Ovary (tissue), 3 donors: ENCODE measurements around the gene MMP10.

Experiments used
- POLR2A ChIP-seq: fragments of 450-650 bp; IDR thresholded peaks from one replicate; pipeline ENCODE4 v1.6.1; 2017; ENCODE audit warnings: antibody characterized with exemption, mild to moderate bottlenecking, moderate library complexity
- TF ChIP-seq, protein P1 (sequence below), 3 donors: fragments of 450-650 bp in 2 of 3; fragments of 200-600 bp in 1 of 3; IDR thresholded peaks; one replicate each; pipeline versions ENCODE4 v1.5.1 to v1.8.0; 2016 to 2022; ENCODE audit warnings: antibody characterized with exemption in 3 of 3, mild to moderate bottlenecking in 1 of 3
- donor health status: DM: no; HTN: no; CAD: no.

DNA sequence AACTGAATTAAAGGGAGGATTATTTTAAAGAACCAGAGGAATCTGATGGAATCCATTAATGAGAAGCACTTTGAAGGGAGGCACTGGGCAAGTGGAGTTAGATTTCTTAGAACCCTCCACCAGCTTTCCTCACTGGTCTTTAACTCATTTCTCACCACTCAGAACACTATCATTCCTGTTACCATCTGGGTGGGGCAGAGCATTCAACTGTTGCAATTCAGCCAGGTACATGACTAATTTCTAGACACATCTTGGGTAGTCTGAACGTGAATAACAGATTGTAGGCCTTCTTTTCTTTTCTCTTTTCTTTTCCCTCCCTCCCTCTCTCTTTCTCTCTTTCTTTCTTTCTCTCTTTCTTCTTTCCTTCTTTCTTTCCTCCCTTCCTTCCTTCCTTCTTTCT lies 33.1 kb upstream of the MMP10 start:
- TF ChIP-seq, protein P1, sequence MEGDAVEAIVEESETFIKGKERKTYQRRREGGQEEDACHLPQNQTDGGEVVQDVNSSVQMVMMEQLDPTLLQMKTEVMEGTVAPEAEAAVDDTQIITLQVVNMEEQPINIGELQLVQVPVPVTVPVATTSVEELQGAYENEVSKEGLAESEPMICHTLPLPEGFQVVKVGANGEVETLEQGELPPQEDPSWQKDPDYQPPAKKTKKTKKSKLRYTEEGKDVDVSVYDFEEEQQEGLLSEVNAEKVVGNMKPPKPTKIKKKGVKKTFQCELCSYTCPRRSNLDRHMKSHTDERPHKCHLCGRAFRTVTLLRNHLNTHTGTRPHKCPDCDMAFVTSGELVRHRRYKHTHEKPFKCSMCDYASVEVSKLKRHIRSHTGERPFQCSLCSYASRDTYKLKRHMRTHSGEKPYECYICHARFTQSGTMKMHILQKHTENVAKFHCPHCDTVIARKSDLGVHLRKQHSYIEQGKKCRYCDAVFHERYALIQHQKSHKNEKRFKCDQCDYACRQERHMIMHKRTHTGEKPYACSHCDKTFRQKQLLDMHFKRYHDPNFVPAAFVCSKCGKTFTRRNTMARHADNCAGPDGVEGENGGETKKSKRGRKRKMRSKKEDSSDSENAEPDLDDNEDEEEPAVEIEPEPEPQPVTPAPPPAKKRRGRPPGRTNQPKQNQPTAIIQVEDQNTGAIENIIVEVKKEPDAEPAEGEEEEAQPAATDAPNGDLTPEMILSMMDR (IDR thresholded peaks at IDR 0.05), result no peak
- no peak for TF ChIP-seq POLR2A
